NCI-H2196 treated with DMSO at 0.1 percent for 48 hours (cell line): ENCODE results near the gene VAMP2.

ENCODE experiments used
- DNase-seq: peaks from one replicate; lab custom pipeline; 2025; ENCODE audit not compliant: unreplicated experiment; lab: John Stamatoyannopoulos, UW

Gene VAMP2

GRCh38 chr17:8124350-8125153 lies 38.2 kb downstream of the VAMP2 start:
- DNase-seq: no peak

DNA sequence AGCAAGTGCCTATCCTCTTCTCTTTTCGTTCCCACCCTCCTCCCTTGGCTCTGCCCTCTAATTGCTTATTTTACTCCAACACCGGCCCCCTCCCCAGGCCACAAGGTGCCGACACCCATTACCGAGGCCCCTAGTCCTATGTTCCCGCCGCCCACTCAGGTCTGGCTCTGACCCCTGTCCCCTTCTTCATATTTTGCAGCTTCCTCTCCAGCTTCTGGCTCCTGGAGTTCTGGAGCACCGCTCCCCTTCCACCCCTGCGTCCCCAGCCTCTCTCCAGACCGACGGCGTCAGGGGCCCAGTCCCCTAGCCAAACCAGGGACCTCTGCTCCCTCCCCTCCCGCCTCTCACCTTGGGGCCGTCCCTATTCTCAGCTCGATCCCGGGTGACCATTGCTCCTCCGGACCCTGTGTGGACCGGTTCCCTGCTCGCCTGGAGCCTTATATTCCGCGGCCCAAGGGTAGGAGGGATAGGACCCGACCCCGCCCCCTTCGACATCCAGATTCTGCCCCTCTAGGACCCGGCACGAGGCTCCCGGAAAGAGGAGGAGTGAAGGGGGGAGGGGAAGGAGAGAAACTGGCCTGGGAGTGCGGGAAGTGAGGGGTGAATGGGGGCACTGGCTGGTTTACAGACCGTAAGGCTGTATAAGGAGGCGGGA lies 38.9 kb downstream of the VAMP2 start, which contains the start of gene HES7:
Gene HES7, minus strand, starts transcription at position 412 of the 655 bp plus-strand sequence. Its CDS starts 22 bp downstream, at position 390.
- DNase-seq: no peak

DNA sequence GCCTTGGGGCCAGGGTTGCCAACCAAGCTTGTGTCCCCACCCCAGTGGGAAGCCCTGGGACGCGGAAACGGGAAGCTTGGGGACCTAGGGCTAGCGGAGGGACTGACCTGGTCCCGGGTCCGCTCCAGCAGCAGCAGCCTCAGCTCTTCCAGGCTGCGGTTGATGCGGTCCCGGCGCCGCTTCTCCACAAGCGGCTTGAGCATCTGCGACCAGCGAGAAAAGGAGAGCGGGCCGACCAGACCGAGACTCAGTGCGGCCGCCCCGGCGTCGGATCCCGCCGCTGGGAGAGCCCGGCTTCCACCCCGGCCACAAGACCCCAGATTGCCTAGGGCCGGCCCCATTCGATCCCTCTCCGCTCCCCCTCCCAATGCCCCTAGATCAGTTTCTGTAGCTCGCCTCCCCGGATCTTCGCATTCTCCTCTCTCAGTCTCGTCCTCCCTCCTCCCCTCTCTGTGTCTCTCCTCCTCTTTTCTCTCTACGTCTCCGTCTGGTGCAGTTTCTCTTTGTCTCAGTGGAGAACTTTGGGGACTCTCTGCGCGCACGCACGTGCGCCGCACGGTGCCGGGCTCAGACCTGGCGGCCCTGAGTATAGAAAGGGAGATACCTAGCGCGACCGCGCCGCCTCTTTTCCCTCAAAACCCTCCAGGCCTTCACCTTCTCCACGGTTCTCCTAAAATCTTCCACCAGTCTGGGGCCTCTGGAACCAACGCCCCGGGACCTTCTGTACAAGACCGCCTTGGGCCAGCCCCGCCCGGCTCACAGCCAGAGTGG lies 39.6 kb downstream of the VAMP2 start:
- no peak for DNase-seq

- DNase-seq: no peak
Observed at GRCh38 chr17:8122422-8122923, 40.3 kb downstream of the VAMP2 start.

GRCh38 chr17:8121681-8122421 lies 40.9 kb downstream of the VAMP2 start:
- no peak for DNase-seq

DNA sequence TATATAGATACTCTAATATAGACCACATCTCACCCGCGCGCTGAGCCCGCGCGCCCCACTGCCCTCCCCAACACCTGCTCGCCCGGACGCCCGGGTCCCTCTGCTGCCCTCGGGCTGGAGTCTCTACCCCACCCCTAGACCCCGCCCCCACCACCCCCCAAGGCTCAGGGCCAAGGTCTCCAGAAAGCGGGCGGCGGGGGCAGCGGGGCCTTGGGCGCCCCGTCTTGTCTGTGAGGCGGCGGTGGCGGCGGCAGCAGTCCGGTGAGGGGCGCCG lies 41.4 kb downstream of the VAMP2 start:
- DNase-seq: no peak

DNA sequence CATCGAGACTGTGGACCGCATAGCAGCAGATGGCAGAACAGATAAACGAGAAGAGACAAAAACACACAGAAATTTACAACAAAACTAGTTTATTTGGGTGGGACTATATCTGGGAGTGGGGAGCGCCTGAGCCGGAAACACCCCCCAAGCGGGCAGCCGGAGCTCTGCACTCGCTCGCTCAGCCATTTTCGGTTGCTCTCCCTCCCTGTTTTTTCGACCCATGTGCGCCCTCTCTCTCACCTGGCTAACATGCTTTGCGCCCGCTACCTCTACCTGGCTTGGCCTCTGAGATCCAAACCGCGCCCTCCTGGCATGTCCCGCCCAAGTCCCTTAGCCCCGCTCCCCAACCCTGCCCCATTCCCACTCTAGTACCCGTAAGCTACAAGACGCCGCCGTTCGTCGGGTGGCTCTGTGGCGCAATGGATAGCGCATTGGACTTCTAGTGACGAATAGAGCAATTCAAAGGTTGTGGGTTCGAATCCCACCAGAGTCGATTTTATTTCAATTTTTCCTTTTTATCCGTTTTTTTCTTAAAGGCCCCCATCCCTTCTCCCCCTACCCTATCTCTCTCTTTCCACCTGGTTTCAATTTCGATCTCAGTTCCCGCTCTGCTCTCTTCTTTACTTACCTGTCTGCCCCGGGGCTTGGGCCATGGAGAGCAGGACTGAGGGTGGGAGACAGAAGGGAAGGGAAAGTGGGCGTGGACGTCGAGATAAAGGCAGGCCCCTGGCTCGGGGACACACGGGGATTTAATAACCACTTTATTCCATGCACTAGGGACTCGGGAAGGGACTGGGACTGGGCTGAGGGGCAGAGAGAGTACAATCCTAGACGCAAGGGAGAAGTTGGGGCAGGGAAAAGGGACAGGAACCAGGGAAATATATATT lies 42.0 kb downstream of the VAMP2 start:
- no peak for DNase-seq

GRCh38 chr17:8119581-8120519 lies 42.9 kb downstream of the VAMP2 start:
- DNase-seq: no peak

GRCh38 chr17:8118769-8119580 lies 43.8 kb downstream of the VAMP2 start:
- no peak for DNase-seq

- DNase-seq: no peak
Observed at GRCh38 chr17:8117980-8118768, 44.6 kb downstream of the VAMP2 start, which contains the start of gene ALOXE3. Gene ALOXE3, minus strand, starts transcription at chr17:8118514. Its CDS starts 524 bp downstream, at chr17:8117990.

DNA sequence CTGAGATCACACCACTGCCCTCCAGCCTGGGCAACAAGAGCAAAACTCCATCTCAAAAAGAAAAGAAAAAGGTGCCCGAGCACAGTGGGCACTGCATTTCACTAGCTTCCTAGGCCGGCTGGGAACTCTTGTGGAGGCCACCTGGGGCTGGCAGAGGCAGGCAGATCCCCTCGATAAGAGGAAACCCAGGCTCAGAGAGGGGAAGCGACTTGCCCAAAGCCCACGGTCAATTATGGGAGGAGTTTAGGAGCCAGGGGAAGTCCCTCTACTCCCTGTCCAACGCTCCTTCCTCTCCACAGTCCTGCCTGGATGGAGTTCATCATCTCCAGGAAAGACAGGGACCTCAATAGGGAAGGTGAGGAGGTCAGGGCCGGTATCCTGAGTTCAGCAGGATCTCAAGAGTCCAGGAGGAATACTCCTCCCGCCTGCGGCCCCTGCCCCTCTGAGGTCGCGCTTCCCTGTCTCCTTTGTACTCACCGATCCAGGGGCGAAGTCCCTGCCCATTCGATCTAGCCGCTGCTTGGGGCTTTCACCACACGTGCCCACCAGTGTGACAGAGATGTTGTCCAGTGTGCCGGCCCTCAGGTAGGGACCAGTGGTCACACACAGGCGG lies 45.3 kb downstream of the VAMP2 start:
- no peak for DNase-seq

DNA sequence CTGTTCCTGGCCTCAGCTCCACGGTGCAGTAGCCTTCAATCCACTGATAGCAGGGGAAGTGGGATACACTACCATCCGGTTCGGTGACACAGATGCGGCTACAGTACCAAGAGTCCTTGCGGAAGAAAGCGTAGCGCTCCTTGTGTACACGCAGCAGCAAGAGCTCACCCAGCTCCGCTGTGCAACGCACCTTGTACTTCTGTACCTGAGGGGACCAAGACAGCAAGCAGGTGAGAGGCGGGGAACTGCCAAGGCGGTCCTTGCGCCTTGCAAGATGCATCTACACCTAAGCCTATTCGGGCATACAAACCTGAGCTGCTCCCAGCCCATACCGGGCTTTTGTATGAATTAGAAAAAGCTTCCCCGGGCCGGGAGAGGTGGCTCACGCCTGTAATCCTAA lies 46.0 kb downstream of the VAMP2 start:
- DNase-seq: no peak

- DNase-seq: no peak
Observed at GRCh38 chr17:8110907-8111306, 51.8 kb downstream of the VAMP2 start.

GRCh38 chr17:8110456-8110804 lies 52.3 kb downstream of the VAMP2 start:
- no peak for DNase-seq

GRCh38 chr17:8109661-8110455 lies 52.9 kb downstream of the VAMP2 start:
- DNase-seq: no peak
